GM19035 (cell line): ENCODE measurements around the gene OR10AD1.
A peak's percentile ranks its signal among the peaks of the same experiment; 100 is the strongest.

ENCODE experiments used
- ATAC-seq: cut with Tn5 transposase; IDR thresholded peaks from one replicate; pipeline ENCODE4 v1.9.1; 2021; ENCODE audit not compliant: unreplicated experiment

OR10AD1 gene

DNA sequence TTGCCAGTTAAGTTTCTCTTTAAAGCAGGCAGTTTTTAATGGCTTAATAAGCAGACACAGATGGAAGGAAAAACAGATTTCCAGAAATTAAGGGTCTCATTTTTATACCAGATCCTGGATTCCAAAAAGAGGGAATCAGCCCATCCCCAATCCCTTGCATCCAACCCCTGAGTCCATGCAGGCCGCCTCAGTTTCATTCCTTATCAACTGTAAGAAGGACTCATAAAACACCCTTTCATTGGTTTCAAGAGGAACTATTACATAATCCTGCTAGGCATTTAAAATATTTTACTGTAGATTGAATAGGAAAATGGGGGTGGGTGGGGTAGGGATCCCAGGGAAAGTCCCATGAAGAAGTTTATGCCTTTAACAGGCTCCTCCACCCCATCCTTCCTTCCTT is 10.2 kb downstream of the OR10AD1 start:
- ATAC-seq, result no peak

- no peak for ATAC-seq
Measured at GRCh38 chr12:48191096-48191495, 12.0 kb downstream of the OR10AD1 start.

DNA sequence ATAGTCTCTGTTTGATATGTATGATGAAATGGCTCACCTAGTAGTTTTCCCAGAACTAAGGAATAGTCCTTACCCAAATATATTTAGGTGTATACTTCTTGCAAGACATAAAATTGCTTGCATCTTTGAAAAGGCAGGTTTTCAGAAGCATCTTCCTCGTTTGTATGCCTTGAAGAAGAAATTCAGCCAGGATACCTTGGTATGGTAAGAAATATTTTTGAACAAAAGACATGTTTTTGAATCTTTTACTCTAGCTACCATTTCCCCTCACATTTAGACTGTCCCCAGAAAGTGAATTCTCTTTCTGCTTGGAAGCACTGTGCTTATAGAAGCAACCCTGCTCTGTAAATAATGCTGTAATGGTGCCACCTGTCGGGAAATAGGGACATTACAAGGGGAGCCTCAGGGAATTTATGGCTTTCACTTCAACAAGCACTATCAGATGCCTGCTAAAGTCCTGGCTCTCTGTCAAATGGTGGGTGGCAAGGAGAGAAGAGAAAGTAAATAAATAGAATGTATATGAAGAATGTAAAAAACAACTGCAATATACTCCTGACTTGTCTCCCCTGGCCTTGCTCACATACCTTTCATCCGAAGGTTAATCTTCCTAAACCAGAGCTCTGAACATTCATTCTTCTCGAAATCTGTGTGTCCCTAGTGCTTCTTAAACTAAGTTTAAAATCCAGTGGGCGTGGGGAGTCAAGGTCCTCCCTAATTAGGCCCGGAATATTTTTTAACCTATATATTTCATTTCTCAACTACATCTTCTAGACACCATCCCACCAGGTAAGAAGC is 13.6 kb downstream of the OR10AD1 start:
- peak; percentile 72 for ATAC-seq

DNA sequence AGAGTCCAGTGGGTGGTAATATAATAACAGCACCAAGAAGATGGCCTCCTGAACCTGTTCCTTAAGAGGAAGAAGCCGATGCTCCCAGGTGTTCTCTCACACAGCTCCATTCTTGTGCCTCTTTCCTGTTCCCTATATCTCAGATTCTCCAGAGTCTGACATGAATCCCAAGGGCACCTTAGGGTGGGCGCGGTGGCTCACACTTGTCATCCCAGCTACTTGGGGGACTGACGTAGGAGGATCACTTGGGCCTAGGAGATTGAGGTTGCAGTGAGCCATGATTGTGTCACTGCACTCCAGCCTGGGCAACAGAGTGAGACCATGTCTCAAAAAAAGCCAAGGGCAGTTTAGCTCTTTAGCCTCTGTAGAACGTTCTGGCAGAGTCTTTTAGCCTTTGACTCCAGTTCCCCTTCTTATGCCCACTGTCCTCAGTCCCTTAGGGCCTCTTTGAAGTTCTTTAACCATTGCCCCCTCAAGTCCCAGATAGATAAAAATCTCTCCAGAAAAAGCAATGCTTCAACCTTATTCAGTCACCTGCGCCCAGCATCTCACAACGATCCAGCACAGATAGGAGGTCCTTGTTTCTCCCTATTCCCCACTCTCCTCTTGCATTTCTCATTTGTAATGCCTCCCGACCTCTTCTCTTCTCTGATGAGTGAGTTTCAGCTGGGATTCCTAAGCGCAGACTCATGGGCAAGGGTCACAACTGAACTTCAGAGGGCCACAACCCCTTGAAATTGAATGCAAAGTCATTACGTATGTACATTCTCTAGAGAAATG is 15.0 kb downstream of the OR10AD1 start:
- ATAC-seq, result no peak

DNA sequence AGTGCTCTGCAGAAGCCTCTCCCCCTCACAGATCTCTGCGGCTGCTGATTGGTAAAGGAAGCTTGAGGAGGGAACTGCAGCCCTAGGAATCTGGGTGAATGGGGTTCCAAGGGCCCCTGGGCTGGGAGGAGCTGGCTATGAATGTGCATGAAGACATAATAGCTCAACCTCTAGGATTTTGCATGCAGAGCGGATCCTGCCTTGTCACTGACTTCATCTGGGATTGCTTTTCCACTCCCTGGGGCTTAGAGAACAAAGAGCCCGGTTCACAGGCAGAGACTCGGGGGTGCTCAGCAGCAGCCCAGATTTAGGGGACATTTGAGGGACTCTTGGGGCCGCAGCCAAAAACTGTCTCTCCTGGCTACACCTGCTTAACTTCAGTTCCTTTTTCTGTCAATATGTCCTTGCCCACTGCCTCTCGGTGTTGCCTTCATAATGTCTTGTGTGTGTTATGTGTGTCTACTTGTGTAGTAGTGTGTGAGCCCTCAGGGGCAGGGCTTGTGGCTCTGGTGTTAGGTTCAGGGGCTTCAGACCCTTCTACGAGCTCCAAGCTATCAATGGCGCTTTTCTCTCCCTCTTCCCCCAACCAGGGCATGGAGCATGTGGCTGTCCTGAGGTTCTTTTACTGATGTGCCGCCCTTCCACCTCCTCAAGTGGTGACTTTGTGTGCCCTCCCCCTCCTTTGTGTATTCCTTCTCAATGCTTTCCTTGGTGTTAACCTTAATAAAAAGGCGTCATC is 17.7 kb downstream of the OR10AD1 start:
- no peak for ATAC-seq

- no peak for ATAC-seq
Measured at GRCh38 chr12:48184549-48184922, 18.6 kb downstream of the OR10AD1 start.

GRCh38 chr12:48183876-48184548 is 19.1 kb downstream of the OR10AD1 start:
- ATAC-seq, result no peak

DNA sequence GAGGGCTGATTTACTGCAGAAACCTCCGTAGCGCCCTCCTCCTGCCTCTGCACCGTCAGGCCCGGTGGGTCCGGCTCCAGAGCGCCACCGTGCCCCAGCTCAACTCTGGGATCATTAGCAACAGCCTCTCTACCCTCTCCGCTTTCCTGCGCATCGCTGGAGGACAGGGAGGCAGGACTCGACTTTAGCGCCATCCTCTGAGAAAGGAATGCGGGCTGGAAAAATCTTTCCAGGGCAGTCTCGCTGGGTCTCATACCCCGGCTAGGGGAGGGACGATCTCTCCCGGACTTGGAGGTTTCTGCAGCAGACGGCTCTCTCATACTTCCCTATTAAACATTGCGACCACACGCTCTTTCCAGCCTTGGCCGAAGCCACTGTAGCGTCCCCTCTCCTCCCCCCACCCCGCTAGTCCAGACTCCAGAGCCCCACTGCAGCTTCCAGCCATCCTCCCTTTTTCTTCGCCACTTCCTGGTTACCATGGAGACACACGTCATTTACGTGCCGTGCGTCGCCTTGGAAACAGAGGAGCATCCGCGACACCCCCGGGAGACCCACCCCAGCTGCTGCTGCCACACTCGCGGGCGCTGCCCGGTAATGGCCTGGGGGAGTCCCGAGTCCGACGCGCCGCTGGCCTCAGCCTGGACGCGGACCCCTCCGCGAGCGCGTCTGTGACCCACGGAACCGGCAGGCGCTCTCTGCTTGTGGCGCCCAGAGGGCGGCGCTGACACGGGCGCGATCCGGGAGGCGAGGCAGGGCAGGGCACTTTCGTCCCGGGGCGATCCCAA is 19.8 kb downstream of the OR10AD1 start, which contains the start of gene CCDC184:
Gene CCDC184, plus strand, starts transcription at position 554 of the 785 bp plus-strand sequence. CDS start 479 bp downstream, outside the sequence.
- ATAC-seq, result peak; percentile 82

- no peak for ATAC-seq
Measured at GRCh38 chr12:48182631-48183030, 20.5 kb downstream of the OR10AD1 start.

DNA sequence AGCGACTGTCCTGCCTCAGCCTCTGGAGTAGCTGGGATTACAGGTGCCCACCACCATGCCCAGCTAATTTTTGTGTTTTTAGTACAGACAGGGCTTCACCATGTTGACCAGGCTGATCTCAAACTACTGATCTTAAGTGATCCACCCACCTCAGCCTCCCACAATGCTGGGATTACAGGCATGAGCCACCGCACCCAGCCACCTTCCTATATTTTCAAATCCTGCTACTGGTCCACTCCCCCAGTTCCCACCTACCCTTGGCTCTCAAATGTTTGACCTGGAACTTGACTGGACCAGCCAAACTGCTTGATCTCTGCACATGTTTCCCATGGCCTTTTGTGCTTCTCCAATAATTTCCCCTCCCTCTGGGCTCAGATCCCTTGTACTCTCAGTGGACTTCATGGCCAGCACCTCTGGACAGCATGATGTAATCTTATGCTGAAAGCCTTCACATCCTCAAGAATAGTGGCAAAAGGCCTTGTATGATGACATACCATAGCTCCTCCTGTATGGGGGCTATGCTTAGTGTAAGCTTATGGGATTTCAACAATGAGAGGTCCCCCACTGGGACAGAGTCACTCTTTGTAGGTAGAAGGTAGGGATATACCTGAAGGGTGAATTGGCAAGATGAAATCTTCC is 22.1 kb downstream of the OR10AD1 start:
- no peak for ATAC-seq

DNA sequence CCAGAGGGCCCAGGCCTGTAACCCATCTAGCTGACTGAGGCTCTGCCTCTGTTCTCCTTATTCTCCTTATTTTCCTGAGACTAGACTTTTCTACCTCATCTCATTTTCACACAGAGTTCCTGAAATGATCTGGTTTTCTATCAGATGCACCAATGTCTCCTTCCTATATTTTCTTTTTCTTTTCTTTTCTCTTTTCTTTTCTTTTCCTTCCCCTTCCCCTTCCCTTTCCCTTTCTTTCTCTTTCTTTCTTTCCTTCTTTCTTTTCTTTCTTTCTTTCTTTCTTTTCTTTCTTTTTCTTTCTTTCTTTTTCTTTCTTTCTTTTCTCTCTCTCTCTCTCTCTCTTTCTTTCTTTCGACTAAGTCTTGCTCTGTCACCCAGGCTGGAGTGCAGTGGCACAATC is 22.7 kb downstream of the OR10AD1 start:
- no peak for ATAC-seq

DNA sequence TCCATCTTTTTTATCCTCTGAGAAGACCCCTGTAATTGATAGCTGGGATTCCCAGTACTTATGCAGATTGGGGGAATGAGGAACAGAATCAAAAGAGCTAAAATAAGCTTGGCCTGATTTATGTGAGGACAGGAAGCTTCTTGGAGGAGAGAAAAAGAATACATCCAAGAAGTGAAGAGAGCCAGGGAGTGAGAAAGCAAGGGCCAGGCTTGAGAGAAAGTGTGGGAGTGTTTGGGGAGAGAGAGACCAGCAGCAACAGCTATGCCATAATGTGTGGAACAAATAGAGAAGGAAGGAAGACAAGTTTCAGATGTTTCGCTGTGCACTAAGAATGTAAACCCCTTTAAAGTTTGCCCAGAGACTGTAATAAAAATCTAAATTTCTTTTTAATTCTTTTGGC is 23.6 kb downstream of the OR10AD1 start:
- no peak for ATAC-seq

GRCh38 chr12:48177982-48178381 is 25.1 kb downstream of the OR10AD1 start:
- no peak for ATAC-seq

DNA sequence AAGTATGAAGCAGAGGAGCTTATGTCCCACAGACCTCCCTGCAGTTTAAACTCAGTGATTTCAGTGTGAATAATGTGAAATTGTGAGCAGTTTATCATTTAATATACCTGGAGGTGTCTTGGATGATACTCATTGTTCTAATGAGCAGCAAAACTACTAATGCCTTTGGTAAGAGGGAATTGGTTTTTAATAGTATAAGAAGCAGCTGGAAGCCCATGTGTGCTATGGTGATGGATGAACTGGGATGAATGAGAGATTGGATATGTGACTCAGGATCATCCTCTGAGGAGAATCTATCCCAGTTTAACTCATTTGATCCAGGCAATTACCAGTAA is 26.7 kb downstream of the OR10AD1 start:
- no peak for ATAC-seq

GRCh38 chr12:48175613-48176416 is 27.3 kb downstream of the OR10AD1 start:
- ATAC-seq, result no peak

- no peak for ATAC-seq
Measured at GRCh38 chr12:48169011-48169410, 34.1 kb downstream of the OR10AD1 start.

DNA sequence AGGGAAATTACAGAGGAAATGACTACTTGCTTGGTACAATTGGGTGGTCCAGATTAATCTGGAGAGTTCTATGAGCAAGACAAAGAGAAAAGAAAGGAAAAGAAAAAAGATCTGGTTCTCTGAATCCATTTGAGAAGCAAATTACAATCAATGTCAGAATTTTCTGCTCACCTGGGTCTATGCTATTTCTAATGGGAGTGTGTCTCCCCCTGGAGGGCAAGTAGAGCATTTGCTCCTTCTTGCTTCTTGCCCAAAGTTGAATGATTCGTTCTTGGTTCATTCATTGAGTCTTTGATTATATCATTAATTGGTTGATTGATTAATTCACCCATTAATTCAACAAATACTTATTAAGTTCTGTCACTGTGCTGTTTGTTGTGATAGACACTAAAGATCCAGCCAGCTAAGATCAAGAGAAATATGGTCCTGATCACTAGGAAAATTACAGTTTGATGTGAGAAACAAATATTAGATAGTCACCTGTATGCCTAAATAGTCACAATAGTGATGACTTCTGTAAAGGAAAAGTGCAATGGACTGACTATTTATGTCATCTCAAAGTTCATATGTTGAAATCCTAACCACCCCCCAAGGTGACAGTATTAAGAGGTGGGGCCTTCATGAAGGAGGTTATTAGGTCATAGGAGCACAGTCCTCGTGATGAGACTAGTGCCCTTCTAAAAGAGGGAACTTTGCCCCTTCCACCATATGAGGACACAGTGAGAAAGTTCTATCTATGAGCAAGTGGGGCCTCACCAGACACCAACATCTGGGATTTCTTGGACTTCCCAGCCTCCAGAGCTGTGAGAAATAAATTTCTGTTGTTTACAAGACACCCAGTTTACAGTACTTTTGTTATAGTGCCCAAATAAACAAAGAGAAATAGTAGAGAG is 37.8 kb downstream of the OR10AD1 start:
- ATAC-seq, result no peak

GRCh38 chr12:48164451-48164850 is 38.6 kb downstream of the OR10AD1 start:
- ATAC-seq, result no peak
